HepG2 (cell line): Measurements from ENCODE around the gene VAC14. TPM values are rescaled to one million over a fixed set of nuclear protein-coding genes. Genes with fewer than 3 reads are reported as not detected.

Source experiments
- AKAP8 ChIP-seq: sonication (generic); formaldehyde crosslinking; IDR thresholded peaks from 2 replicates; pipeline ENCODE4 v1.5.1; 2020; ENCODE audit warnings: mild to moderate bottlenecking, missing genetic modification reagents
- CBFB ChIP-seq: sonication (generic); formaldehyde crosslinking; IDR thresholded peaks from 2 replicates; pipeline ENCODE4 v1.4.0; 2020; ENCODE audit warnings: missing genetic modification reagents
- CEBPB ChIP-seq: IDR thresholded peaks from 2 replicates; pipeline ENCODE4 v1.6.1; 2011; ENCODE audit warnings: low read depth, low read length, improper control_type of control experiment, borderline replicate concordance
- HOXA5 ChIP-seq: sonication (generic); formaldehyde crosslinking; IDR thresholded peaks from 2 replicates; pipeline ENCODE4 v1.4.0; 2020; ENCODE audit warnings: missing genetic modification reagents
- MIXL1 ChIP-seq: IDR thresholded peaks from 2 replicates; pipeline ENCODE4 v1.6.1; 2016
- POLR2AphosphoS2 ChIP-seq: IDR thresholded peaks from 2 replicates; pipeline ENCODE4 v1.6.1; 2011; ENCODE audit warnings: low read depth, low read length, improper control_type of control experiment
- SMARCC2 ChIP-seq: fragments of 450-650 bp; IDR thresholded peaks from 2 replicates; pipeline ENCODE4 v1.6.1; 2017; ENCODE audit warnings: antibody characterized with exemption, mild to moderate bottlenecking
- TBL1XR1 ChIP-seq: fragments of 150-350 bp; IDR thresholded peaks from 2 replicates; pipeline ENCODE4 v1.6.1; 2014; ENCODE audit warnings: borderline replicate concordance, low read length; ENCODE audit not compliant: partially characterized antibody
- ZNF101 ChIP-seq: sonication (generic); formaldehyde crosslinking; IDR thresholded peaks from 2 replicates; pipeline ENCODE4 v1.4.0; 2020; ENCODE audit warnings: mild to moderate bottlenecking, low read depth, missing genetic modification reagents, borderline replicate concordance
- ZNF232 ChIP-seq: sonication (generic); formaldehyde crosslinking; IDR thresholded peaks from 2 replicates; pipeline ENCODE4 v1.4.0; 2020; ENCODE audit warnings: missing genetic modification reagents, borderline replicate concordance
- ZNF274 ChIP-seq: sonication (generic); formaldehyde crosslinking; IDR thresholded peaks from 2 replicates; pipeline ENCODE4 v1.5.1; 2020; ENCODE audit warnings: mild to moderate bottlenecking, missing genetic modification reagents
- ZNF776 ChIP-seq: sonication (generic); formaldehyde crosslinking; IDR thresholded peaks from 2 replicates; pipeline ENCODE4 v1.4.0; 2020; ENCODE audit warnings: mild to moderate bottlenecking, missing genetic modification reagents
- ZNF781 ChIP-seq: sonication (generic); formaldehyde crosslinking; IDR thresholded peaks from 2 replicates; pipeline ENCODE4 v1.5.1; 2020; ENCODE audit warnings: borderline replicate concordance, mild to moderate bottlenecking, missing genetic modification reagents; ENCODE audit errors: not compliant biosample characterization
- ZNF816 ChIP-seq: sonication (generic); formaldehyde crosslinking; IDR thresholded peaks from 2 replicates; pipeline ENCODE4 v1.8.0; 2022; ENCODE audit warnings: missing genetic modification reagents, mild to moderate bottlenecking, borderline replicate concordance
- polyA plus RNA-seq, 8 experiments: library from polyadenylated mRNA; depleted of rRNA in 3 of 8; stranded (reverse) in 7 of 8; unstranded in 1 of 8; fragments of >200 nt; fragmentation: Illumina TruSeq in 4 of 8; extraction: Trizol in 4 of 8; gene quantifications; 2 replicates each; pipeline versions ENCODE4 v1.2.1 to v1.2.3, GENCODE V29; 2011 to 2016; ENCODE audit warnings: low read depth in 4 of 8, missing spikeins in 1 of 8, mixed read lengths in 1 of 8; ENCODE audit not compliant: insufficient read depth in 1 of 8
- total RNA-seq, 5 experiments: library from RNA; depleted of rRNA; stranded (reverse); fragments of >200 nt; fragmentation: Illumina TruSeq; extraction: Trizol; gene quantifications; 2 replicates each; pipeline ENCODE4 v1.2.3, GENCODE V29; 2016; ENCODE audit warnings: low read depth in 1 of 5
- TF ChIP-seq, protein P1 (sequence below): sonication (generic); formaldehyde crosslinking; IDR thresholded peaks from 2 replicates; pipeline ENCODE4 v1.5.0; 2020; ENCODE audit warnings: mild to moderate bottlenecking, missing genetic modification reagents
- TF ChIP-seq, protein P2 (sequence below): IDR thresholded peaks from 2 replicates; pipeline ENCODE4 v1.6.1; 2016; ENCODE audit warnings: missing biosample characterization, missing genetic modification reagents, low read depth
- TF ChIP-seq, protein P3 (sequence below): sonication (generic); formaldehyde crosslinking; conservative IDR thresholded peaks from 2 replicates; pipeline ENCODE4 v1.4.0; 2020; ENCODE audit warnings: mild to moderate bottlenecking, missing genetic modification reagents, moderate library complexity
- TF ChIP-seq, protein P4 (sequence below): sonication (generic); formaldehyde crosslinking; IDR thresholded peaks from 2 replicates; pipeline ENCODE4 v1.4.0; 2020; ENCODE audit warnings: missing genetic modification reagents

The VAC14 gene
- total and polyA plus RNA-seq, 2 of the 13 experiments (the other 11 are each of a cell fraction or from before 2014, with no cell fraction given) = 23.5 to 24.6 TPM

DNA sequence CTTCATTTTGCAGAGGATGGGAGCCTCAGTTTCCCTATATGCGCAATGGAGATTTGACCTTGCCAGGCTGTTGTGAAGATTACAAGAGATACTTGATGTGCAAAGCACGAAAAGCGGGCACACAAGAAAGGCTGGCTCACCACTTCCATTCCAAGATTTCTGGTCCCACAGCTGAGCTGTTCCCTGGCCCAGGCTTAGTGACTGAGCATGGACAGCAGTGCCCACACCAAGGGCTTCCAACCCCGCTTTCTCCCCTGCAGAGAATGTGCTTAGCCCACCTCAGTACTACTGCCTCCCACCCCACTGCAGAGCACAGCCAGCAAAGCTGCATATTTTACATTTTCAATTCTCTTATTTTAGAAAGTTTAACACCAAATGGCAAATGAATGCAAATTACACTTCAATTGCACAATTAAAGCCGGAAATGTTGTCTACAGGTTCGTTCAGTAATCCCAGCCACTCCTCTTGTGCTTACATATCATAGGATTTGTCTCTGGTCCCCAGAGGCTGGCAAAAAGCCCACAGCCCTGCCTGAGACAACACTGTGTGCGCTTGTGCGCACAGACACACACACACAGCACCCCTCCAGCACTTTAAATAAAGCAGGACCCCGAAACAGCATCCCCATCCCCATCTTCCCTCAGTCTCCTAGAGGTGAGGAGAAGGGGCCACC is 51.8 kb downstream of the VAC14 start (continued):
- no peak for TF ChIP-seq AKAP8 (CRISPR knock-in tag)
- TF ChIP-seq ZNF274 (CRISPR knock-in tag) = no peak
- no peak for TF ChIP-seq ZNF816 (CRISPR knock-in tag)
- no peak for TF ChIP-seq ZNF232
- no peak for TF ChIP-seq SMARCC2
- no peak for TF ChIP-seq HOXA5
- TF ChIP-seq, protein P1, sequence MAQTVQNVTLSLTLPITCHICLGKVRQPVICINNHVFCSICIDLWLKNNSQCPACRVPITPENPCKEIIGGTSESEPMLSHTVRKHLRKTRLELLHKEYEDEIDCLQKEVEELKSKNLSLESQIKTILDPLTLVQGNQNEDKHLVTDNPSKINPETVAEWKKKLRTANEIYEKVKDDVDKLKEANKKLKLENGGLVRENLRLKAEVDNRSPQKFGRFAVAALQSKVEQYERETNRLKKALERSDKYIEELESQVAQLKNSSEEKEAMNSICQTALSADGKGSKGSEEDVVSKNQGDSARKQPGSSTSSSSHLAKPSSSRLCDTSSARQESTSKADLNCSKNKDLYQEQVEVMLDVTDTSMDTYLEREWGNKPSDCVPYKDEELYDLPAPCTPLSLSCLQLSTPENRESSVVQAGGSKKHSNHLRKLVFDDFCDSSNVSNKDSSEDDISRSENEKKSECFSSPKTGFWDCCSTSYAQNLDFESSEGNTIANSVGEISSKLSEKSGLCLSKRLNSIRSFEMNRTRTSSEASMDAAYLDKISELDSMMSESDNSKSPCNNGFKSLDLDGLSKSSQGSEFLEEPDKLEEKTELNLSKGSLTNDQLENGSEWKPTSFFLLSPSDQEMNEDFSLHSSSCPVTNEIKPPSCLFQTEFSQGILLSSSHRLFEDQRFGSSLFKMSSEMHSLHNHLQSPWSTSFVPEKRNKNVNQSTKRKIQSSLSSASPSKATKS (CRISPR knock-in tag) = no peak
- TF ChIP-seq MIXL1 (CRISPR knock-in tag) = no peak
- no peak for TF ChIP-seq ZNF776 (CRISPR knock-in tag)
- no peak for TF ChIP-seq TBL1XR1
- TF ChIP-seq, protein P2, sequence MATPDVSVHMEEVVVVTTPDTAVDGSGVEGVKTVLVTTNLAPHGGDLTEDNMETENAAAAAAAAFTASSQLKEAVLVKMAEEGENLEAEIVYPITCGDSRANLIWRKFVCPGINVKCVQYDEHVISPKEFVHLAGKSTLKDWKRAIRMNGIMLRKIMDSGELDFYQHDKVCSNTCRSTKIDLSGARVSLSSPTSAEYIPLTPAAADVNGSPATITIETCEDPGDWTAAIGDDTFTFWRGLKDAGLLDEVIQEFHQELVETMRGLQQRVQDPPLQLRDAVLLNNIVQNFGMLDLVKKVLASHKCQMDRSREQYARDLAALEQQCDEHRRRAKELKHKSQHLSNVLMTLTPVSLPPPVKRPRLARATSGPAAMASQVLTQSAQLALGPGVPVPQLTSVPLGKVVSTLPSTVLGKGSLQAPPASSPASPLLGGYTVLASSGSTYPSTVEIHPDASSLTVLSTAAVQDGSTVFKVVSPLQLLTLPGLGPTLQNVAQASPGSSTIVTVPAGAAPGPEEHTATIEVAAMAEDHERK (CRISPR knock-in tag) = no peak
- no peak for TF ChIP-seq ZNF781
- TF ChIP-seq POLR2AphosphoS2 = no peak
- TF ChIP-seq CBFB (CRISPR knock-in tag) = no peak
- TF ChIP-seq, protein P3, sequence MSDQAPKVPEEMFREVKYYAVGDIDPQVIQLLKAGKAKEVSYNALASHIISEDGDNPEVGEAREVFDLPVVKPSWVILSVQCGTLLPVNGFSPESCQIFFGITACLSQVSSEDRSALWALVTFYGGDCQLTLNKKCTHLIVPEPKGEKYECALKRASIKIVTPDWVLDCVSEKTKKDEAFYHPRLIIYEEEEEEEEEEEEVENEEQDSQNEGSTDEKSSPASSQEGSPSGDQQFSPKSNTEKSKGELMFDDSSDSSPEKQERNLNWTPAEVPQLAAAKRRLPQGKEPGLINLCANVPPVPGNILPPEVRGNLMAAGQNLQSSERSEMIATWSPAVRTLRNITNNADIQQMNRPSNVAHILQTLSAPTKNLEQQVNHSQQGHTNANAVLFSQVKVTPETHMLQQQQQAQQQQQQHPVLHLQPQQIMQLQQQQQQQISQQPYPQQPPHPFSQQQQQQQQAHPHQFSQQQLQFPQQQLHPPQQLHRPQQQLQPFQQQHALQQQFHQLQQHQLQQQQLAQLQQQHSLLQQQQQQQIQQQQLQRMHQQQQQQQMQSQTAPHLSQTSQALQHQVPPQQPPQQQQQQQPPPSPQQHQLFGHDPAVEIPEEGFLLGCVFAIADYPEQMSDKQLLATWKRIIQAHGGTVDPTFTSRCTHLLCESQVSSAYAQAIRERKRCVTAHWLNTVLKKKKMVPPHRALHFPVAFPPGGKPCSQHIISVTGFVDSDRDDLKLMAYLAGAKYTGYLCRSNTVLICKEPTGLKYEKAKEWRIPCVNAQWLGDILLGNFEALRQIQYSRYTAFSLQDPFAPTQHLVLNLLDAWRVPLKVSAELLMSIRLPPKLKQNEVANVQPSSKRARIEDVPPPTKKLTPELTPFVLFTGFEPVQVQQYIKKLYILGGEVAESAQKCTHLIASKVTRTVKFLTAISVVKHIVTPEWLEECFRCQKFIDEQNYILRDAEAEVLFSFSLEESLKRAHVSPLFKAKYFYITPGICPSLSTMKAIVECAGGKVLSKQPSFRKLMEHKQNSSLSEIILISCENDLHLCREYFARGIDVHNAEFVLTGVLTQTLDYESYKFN = no peak; the same call in 1 of the 2 replicates
- TF ChIP-seq, protein P4, sequence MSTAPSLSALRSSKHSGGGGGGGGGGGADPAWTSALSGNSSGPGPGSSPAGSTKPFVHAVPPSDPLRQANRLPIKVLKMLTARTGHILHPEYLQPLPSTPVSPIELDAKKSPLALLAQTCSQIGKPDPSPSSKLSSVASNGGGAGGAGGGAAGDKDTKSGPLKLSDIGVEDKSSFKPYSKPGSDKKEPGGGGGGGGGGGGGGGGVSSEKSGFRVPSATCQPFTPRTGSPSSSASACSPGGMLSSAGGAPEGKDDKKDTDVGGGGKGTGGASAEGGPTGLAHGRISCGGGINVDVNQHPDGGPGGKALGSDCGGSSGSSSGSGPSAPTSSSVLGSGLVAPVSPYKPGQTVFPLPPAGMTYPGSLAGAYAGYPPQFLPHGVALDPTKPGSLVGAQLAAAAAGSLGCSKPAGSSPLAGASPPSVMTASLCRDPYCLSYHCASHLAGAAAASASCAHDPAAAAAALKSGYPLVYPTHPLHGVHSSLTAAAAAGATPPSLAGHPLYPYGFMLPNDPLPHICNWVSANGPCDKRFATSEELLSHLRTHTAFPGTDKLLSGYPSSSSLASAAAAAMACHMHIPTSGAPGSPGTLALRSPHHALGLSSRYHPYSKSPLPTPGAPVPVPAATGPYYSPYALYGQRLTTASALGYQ (CRISPR knock-in tag) = no peak
- TF ChIP-seq CEBPB = peak; percentile 17; the same call in 1 of the 2 replicates
- no peak for TF ChIP-seq ZNF101 (CRISPR knock-in tag)
